Mesenchymal stem cell (in vitro differentiated cells and primary cell): ENCODE measurements around the gene SKOR2.

ENCODE experiments used
- DNase-seq: peaks from one replicate; pipeline ENCODE4 v3.0.0-alpha.2; 2013
- H2AFZ ChIP-seq: one replicate; pipeline ENCODE4 v1.6.1; 2013; ENCODE audit warnings: low read depth, mild to moderate bottlenecking, control low read depth, inconsistent platforms, low read length, moderate library complexity
- H2AK5ac ChIP-seq: 2 replicates; pipeline ENCODE4 v1.6.1; 2013; ENCODE audit warnings: low read length, moderate library complexity, mild to moderate bottlenecking, inconsistent platforms; ENCODE audit not compliant: severe bottlenecking
- H2BK120ac ChIP-seq: one replicate; pipeline ENCODE4 v1.6.1; 2013; ENCODE audit warnings: low read depth, mild to moderate bottlenecking, inconsistent platforms, low read length, moderate library complexity
- H2BK12ac ChIP-seq, 2 experiments: one replicate each; pipeline ENCODE4 v1.6.1; 2013; ENCODE audit warnings: inconsistent platforms in 2 of 2, low read length in 2 of 2, mild to moderate bottlenecking in 2 of 2, moderate library complexity in 2 of 2, control low read depth in 1 of 2
- H2BK15ac ChIP-seq: one replicate; pipeline ENCODE4 v1.6.1; 2013; ENCODE audit warnings: mild to moderate bottlenecking, low read depth, inconsistent platforms; ENCODE audit not compliant: poor library complexity, severe bottlenecking
- H2BK5ac ChIP-seq: 2 replicates; pipeline ENCODE4 v1.6.1; 2013; ENCODE audit warnings: low read depth, mild to moderate bottlenecking, low read length, control low read depth, inconsistent platforms; ENCODE audit not compliant: poor library complexity, severe bottlenecking
- H3K14ac ChIP-seq, 2 experiments: one replicate each; pipeline ENCODE4 v1.6.1; 2013; ENCODE audit warnings: inconsistent platforms in 2 of 2, low read length in 2 of 2, control low read depth in 1 of 2, mild to moderate bottlenecking in 1 of 2, moderate library complexity in 1 of 2
- H3K18ac ChIP-seq, 2 experiments: one replicate each; pipeline ENCODE4 v1.6.1; 2013; ENCODE audit warnings: inconsistent platforms in 2 of 2, low read length in 2 of 2, control low read depth in 1 of 2, low read depth in 1 of 2, mild to moderate bottlenecking in 1 of 2
- H3K23ac ChIP-seq, 2 experiments: one replicate each; pipeline ENCODE4 v1.6.1; 2013; ENCODE audit warnings: inconsistent platforms in 2 of 2, low read length in 2 of 2, mild to moderate bottlenecking in 2 of 2, moderate library complexity in 2 of 2, control low read depth in 1 of 2
- H3K27ac ChIP-seq: 2 replicates; pipeline ENCODE4 v1.5.1; 2013; ENCODE audit warnings: mild to moderate bottlenecking, moderate library complexity, low read length, control low read depth, inconsistent platforms; ENCODE audit not compliant: poor library complexity, severe bottlenecking
- H3K27me3 ChIP-seq, 2 experiments: 2 replicates each; pipeline versions ENCODE4 v1.6.1 to v1.7.0; 2013; ENCODE audit warnings: low read length in 2 of 2, mild to moderate bottlenecking in 2 of 2, moderate library complexity in 2 of 2, control low read depth in 1 of 2, inconsistent platforms in 1 of 2; ENCODE audit not compliant: control insufficient read depth in 1 of 2, insufficient read depth in 1 of 2
- H3K36me3 ChIP-seq, 2 experiments: 2 replicates each; pipeline versions ENCODE4 v1.6.1 to v1.7.0; 2013; ENCODE audit warnings: low read length in 2 of 2, control low read depth in 1 of 2, inconsistent platforms in 1 of 2, low read depth in 1 of 2, mild to moderate bottlenecking in 1 of 2; ENCODE audit not compliant: insufficient read depth in 2 of 2, control insufficient read depth in 1 of 2
- H3K4ac ChIP-seq, 2 experiments: one replicate each; pipeline ENCODE4 v1.6.1; 2013; ENCODE audit warnings: inconsistent platforms in 2 of 2, low read length in 2 of 2, mild to moderate bottlenecking in 2 of 2, moderate library complexity in 2 of 2, control low read depth in 1 of 2, low read depth in 1 of 2
- H3K4me1 ChIP-seq: 2 replicates; pipeline ENCODE4 v1.6.1; 2013; ENCODE audit warnings: low read depth, low read length, control low read depth; ENCODE audit not compliant: control insufficient read depth, insufficient read depth
- H3K4me2 ChIP-seq: 2 replicates; pipeline ENCODE4 v1.6.1; 2013; ENCODE audit warnings: low read length, mild to moderate bottlenecking, inconsistent platforms; ENCODE audit not compliant: poor library complexity, severe bottlenecking
- H3K4me3 ChIP-seq, 2 experiments: 2 replicates each; pipeline versions ENCODE4 v1.5.1 to v1.7.0; 2013; ENCODE audit warnings: low read length in 2 of 2, mild to moderate bottlenecking in 2 of 2, control low read depth in 1 of 2, low read depth in 1 of 2; ENCODE audit not compliant: insufficient read depth in 1 of 2
- H3K79me1 ChIP-seq: replicated peaks from 2 replicates; pipeline ENCODE4 v1.6.1; 2013; ENCODE audit warnings: mild to moderate bottlenecking, control low read depth, low read length, inconsistent platforms; ENCODE audit not compliant: poor library complexity, severe bottlenecking
- H3K9ac ChIP-seq: 2 replicates; pipeline ENCODE4 v1.7.0; 2013; ENCODE audit warnings: mild to moderate bottlenecking, low read length, moderate library complexity
- H3K9me3 ChIP-seq: 2 replicates; pipeline ENCODE4 v1.7.0; 2013; ENCODE audit warnings: mild to moderate bottlenecking, low read length; ENCODE audit not compliant: control insufficient read depth
- H4K8ac ChIP-seq: one replicate; pipeline ENCODE4 v1.6.1; 2013; ENCODE audit warnings: inconsistent platforms, mild to moderate bottlenecking, low read length, moderate library complexity
- H4K91ac ChIP-seq: one replicate; pipeline ENCODE4 v1.6.1; 2013; ENCODE audit warnings: mild to moderate bottlenecking, low read length, inconsistent platforms
- WGBS: methylation state at CpG from one replicate; pipeline ENCODE4 v1.1.7; 2013; ENCODE audit warnings: mixed read lengths; 5-methylcytosine and 5-hydroxymethylcytosine counted together

The SKOR2 gene

GRCh38 chr18:47284721-47285395 lies 33.4 kb upstream of the SKOR2 start:
- no peak overlapping the region for H3K9ac ChIP-seq
- no peaks in the 10 kb centered on the region for H3K9me3 ChIP-seq
- no peak for DNase-seq
- H2AFZ ChIP-seq: no peak overlapping the region
- no peak overlapping the region for H2BK12ac ChIP-seq
- H2BK5ac ChIP-seq: no peak overlapping the region
- H2BK15ac ChIP-seq: no peak overlapping the region
- no peak overlapping the region for H3K14ac ChIP-seq
- H4K91ac ChIP-seq: no peak overlapping the region
- H3K4me2 ChIP-seq: no peak overlapping the region
- H3K23ac ChIP-seq: no peak overlapping the region
- H2AK5ac ChIP-seq: no peak overlapping the region
- H2BK120ac ChIP-seq: no peak overlapping the region
- H3K36me3 ChIP-seq: no peaks in the 10 kb centered on the region
- H3K27ac ChIP-seq: no peak overlapping the region
- H3K4me3 ChIP-seq: no peak overlapping the region
- WGBS: 76% methylated on average over 6 of the region's 6 CpGs
- no peak overlapping the region for H3K4ac ChIP-seq
- H3K27me3 ChIP-seq: peaks cover 0 to 19% of the 10 kb centered on the region in 2 experiments
- no peak overlapping the region for H4K8ac ChIP-seq
- H3K18ac ChIP-seq: no peak overlapping the region
- no peaks in the 10 kb centered on the region for H3K79me1 ChIP-seq
- H3K4me1 ChIP-seq: no peaks in the 10 kb centered on the region

DNA sequence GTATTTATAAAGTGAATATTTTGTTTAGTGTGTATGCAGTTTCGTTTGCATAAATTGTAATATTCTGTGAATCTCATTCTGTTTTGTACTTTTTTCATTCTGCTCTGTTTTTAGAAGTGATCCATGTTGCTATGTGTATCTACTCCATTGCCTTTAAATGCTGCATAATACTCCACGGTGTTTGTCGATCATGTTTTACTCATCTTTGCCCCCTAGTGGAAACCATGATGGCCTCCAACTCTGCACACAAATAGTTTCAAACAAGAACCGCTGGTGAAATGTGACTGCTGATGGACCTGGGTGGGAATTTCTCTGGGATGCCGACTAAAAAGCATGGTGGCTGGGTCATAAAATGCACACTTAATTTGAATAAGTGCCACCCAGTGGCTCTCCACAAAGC lies 32.0 kb upstream of the SKOR2 start:
- H2AFZ ChIP-seq: no peak overlapping the region
- H3K9ac ChIP-seq: no peak overlapping the region
- no peak overlapping the region for H2BK5ac ChIP-seq
- no peaks in the 10 kb centered on the region for H3K4me1 ChIP-seq
- H4K91ac ChIP-seq: no peak overlapping the region
- no peak overlapping the region for H2AK5ac ChIP-seq
- H3K9me3 ChIP-seq: no peaks in the 10 kb centered on the region
- no peak overlapping the region for H4K8ac ChIP-seq
- H2BK12ac ChIP-seq: no peak overlapping the region
- no peak overlapping the region for H3K4me3 ChIP-seq
- no peak overlapping the region for H3K14ac ChIP-seq
- WGBS: 53% methylated on average over 4 of the region's 5 CpGs
- no peak overlapping the region for H3K27ac ChIP-seq
- no peak overlapping the region for H3K23ac ChIP-seq
- no peaks in the 10 kb centered on the region for H3K79me1 ChIP-seq
- H2BK120ac ChIP-seq: no peak overlapping the region
- peak; percentile 18 for DNase-seq
- no peak overlapping the region for H3K18ac ChIP-seq
- peaks cover 0 to 13% of the 10 kb centered on the region in 2 experiments for H3K27me3 ChIP-seq
- no peaks in the 10 kb centered on the region for H3K36me3 ChIP-seq
- no peak overlapping the region for H2BK15ac ChIP-seq
- H3K4me2 ChIP-seq: no peak overlapping the region
- H3K4ac ChIP-seq: no peak overlapping the region

DNA sequence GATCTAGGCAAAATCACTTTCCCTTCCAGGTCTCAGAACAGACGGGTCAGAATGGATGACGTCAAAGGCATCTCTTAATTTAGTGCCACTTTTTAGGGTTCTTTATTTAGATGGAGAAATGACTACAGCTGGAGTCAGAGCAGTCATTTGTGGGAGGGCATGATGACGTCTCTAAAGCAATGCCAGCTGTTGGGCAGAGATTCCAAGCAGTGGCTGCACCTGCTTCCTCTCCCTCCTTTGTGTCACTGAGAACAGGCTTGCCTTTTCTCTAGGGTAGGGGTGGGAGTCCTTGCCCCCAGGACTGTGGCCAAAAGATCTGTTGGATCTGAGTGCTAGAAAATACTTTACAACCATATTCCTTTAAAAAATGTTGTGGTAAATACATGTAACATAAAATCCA lies 28.7 kb upstream of the SKOR2 start:
- Histone ChIP-seq H2BK5ac (no peak overlapping the region), H3K18ac (no peak overlapping the region), H3K23ac (no peak overlapping the region), H3K4me3 (no peak overlapping the region), H3K4me1 (no peaks in the 10 kb centered on the region), H3K79me1 (no peaks in the 10 kb centered on the region), H4K91ac (no peak overlapping the region), H2BK120ac (no peak overlapping the region), H3K4me2 (no peak overlapping the region), H2BK15ac (no peak overlapping the region), H3K4ac (no peak overlapping the region), H3K36me3 (no peaks in the 10 kb centered on the region), H2AK5ac (no peak overlapping the region), H3K9me3 (no peaks in the 10 kb centered on the region), H3K27me3 (peaks cover 0 to 10% of the 10 kb centered on the region in 2 experiments), H3K27ac (no peak overlapping the region), H3K9ac (no peak overlapping the region), H3K14ac (no peak overlapping the region), H4K8ac (no peak overlapping the region), H2AFZ (no peak overlapping the region), H2BK12ac (no peak overlapping the region)
- 83% methylated on average over 3 of the region's 3 CpGs for WGBS
- no peak for DNase-seq

DNA sequence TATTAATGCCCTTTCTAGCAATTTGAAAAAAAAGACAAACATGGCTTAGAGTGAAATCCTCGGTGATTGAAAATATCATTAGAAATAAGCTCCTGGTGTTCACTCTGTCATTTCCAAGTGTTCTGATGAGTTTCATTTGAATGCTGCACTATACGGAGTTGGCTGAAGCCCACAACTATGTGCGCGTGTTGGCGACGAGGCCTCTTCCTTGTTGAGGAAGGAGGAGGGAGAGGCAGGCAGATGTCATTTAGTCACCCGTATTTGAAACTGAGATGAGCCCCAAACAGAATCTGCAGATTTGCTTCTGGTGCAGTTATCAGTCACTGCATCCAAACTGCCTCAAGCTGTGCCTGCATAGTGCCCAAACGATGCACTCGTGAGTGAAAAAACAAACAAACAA lies 23.5 kb upstream of the SKOR2 start:
- H3K14ac ChIP-seq: no peak overlapping the region
- no peak overlapping the region for H2BK5ac ChIP-seq
- no peak overlapping the region for H4K91ac ChIP-seq
- H3K4ac ChIP-seq: no peak overlapping the region
- no peak overlapping the region for H4K8ac ChIP-seq
- H3K36me3 ChIP-seq: no peaks in the 10 kb centered on the region
- H3K27me3 ChIP-seq: peaks cover 0 to 15% of the 10 kb centered on the region in 2 experiments
- H2BK120ac ChIP-seq: no peak overlapping the region
- no peak overlapping the region for H2BK15ac ChIP-seq
- H3K79me1 ChIP-seq: no peaks in the 10 kb centered on the region
- H3K4me3 ChIP-seq: no peak overlapping the region
- H3K9ac ChIP-seq: no peak overlapping the region
- H3K4me1 ChIP-seq: no peaks in the 10 kb centered on the region
- no peak for DNase-seq
- WGBS: 69% methylated on average over 7 of the region's 9 CpGs
- H3K23ac ChIP-seq: no peak overlapping the region
- H3K27ac ChIP-seq: no peak overlapping the region
- no peak overlapping the region for H2AFZ ChIP-seq
- H2AK5ac ChIP-seq: no peak overlapping the region
- H3K9me3 ChIP-seq: no peaks in the 10 kb centered on the region
- no peak overlapping the region for H2BK12ac ChIP-seq
- H3K18ac ChIP-seq: no peak overlapping the region
- no peak overlapping the region for H3K4me2 ChIP-seq
